Measurements from ENCODE around the gene GALNT2. TPM values are rescaled to one million over a fixed set of nuclear protein-coding genes. Genes with fewer than 3 reads are reported as not detected.
A peak's percentile ranks its signal among the peaks of the same experiment; 100 is the strongest.

Gene GALNT2
- polyA plus RNA-seq, 1 of the 3 experiments (the other 2 are of a cell fraction): 118 TPM

DNA sequence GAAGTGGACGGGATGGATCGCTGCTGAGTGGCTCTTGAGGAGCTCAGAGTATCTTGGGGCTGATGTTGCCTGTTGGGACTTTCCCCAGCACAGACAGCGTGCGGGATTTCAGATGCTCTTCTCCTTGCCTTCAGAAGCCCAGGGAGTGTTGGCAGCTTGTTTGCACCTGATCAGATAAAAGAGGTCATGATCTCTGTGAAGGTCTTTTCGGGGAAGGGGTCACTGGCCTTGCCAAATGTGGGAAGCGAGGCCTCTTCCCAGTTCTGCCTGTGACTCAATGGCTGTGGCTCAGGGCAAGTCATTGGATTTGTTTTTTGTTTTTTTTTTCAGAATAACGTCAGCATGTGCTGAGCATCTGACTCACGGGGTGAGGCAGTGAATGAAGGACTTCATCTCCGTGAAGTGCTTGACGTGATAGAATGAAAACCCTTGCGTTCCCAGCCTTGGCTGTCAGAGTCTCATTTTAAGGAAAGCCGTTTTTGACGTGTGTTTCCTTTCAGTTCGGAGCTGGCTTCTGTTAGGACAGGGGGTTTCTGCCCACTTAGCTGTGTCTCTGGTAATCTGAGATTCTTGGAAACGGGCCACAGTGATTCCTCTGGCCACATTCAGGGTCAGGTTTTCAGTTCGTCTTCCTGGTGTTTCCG lies 46.7 kb downstream of the GALNT2 start:
- no peaks in the 10 kb centered on the region for H3K9me2 ChIP-seq
- H3K27me3 ChIP-seq (ENCODE audit: insufficient read depth): no peaks in the 10 kb centered on the region
- H3K9ac ChIP-seq: no peak overlapping the region
- ChIA-PET CTCF (interaction anchor here (0.9 to 2.5 kb wide), 3 partner anchors 8 to 50 kb away, joined by 3 to 9 read pairs (median 3); no protein-coding TSS in a partner anchor), POLR2A (no interaction called here)
- no peaks in the 10 kb centered on the region for H3K9me3 ChIP-seq
- H3K36me3 ChIP-seq (replicated peaks in 1 of 2; ENCODE audit: control insufficient read depth in 1 of 2, insufficient read depth in 2 of 2, low read length in 1 of 2): peaks cover 0 to 8% of the 10 kb centered on the region in 2 experiments
- no peak overlapping the region for H3K4me3 ChIP-seq (ENCODE audit: low read depth in 2 of 2, low read length in 1 of 2)
- peaks cover 97% of the 10 kb centered on the region for H3K79me2 ChIP-seq (ENCODE audit: insufficient read depth)
- no peaks in the 10 kb centered on the region for H3F3A ChIP-seq (replicated peaks; ENCODE audit: insufficient read depth)
- 70% methylated on average over 17 of the region's 17 CpGs for WGBS (ENCODE audit: low lambda C conversion rate)
- no peak overlapping the region for H2AFZ ChIP-seq (ENCODE audit: low read depth)
- no peak for DNase-seq
- H4K20me1 ChIP-seq (ENCODE audit: insufficient read depth): peaks cover 35% of the 10 kb centered on the region
- peaks cover 22 to 45% of the 10 kb centered on the region in 2 experiments for H3K4me1 ChIP-seq (ENCODE audit: control insufficient read depth in 1 of 2, insufficient read depth in 2 of 2, low read depth in 1 of 2, low read length in 1 of 2)
- H3K4me2 ChIP-seq: 0 out of 2 replicates have a peak overlapping the region, but pooled peaks have one; percentile 16
- H3K27ac ChIP-seq (ENCODE audit: low read depth in 2 of 2, low read length in 1 of 2): peak overlapping the region in 1 of 2 experiments; percentile 55; a peak in 3 of 4 replicates
- TF ChIP-seq GABPA (IDR thresholded peaks at IDR 0.05; ENCODE audit: low read depth) (no peak), TCF12 (IDR thresholded peaks at IDR 0.05) (peak; percentile 39; the same call in 1 of the 2 replicates), TEAD4 (IDR thresholded peaks at IDR 0.05; ENCODE audit: borderline replicate concordance, insufficient read depth) (no peak), ZBTB33 (IDR thresholded peaks at IDR 0.05; ENCODE audit: borderline replicate concordance, low read depth) (no peak), GATA2 (CRISPR knock-in tag; IDR thresholded peaks at IDR 0.05) (no peak), MEF2A (IDR thresholded peaks at IDR 0.05; ENCODE audit: borderline replicate concordance, low read depth) (no peak), NFIC (IDR thresholded peaks at IDR 0.05; ENCODE audit: borderline replicate concordance) (peak; percentile 27; the same call in 1 of the 2 replicates), FOSL2 (IDR thresholded peaks at IDR 0.05; ENCODE audit: borderline replicate concordance, low read depth) (peak; percentile 65; the same call in 1 of the 2 replicates), NRF1 (IDR thresholded peaks at IDR 0.05; ENCODE audit: low read depth, low read length) (no peak), POLR2AphosphoS5 (IDR thresholded peaks at IDR 0.05; ENCODE audit: low read depth, low read length) (no peak), ELF1 (IDR thresholded peaks at IDR 0.05) (no peak), FOXJ3 (CRISPR knock-in tag; IDR thresholded peaks at IDR 0.05) (no peak), EP300 (IDR thresholded peaks at IDR 0.05; ENCODE audit: borderline replicate concordance in 1 of 2, low read depth in 1 of 2, low read length in 1 of 2) (no peak), MXI1 (IDR thresholded peaks at IDR 0.05; ENCODE audit: low read depth, low read length) (no peak), RFX5 (IDR thresholded peaks at IDR 0.05; ENCODE audit: low read length) (no peak), RXRA (IDR thresholded peaks at IDR 0.05; ENCODE audit: borderline replicate concordance, low read depth) (peak; percentile 62; the same call in 1 of the 2 replicates), EZH2phosphoT487 (IDR thresholded peaks at IDR 0.05; ENCODE audit: borderline replicate concordance, low read depth) (no peak), SIN3A (IDR thresholded peaks at IDR 0.05; ENCODE audit: borderline replicate concordance, low read depth, low read length) (no peak), YY1 (IDR thresholded peaks at IDR 0.05; ENCODE audit: low read depth) (no peak), TAF1 (IDR thresholded peaks at IDR 0.05; ENCODE audit: borderline replicate concordance, low read depth, low read length) (no peak)
- TF ChIP-seq, protein P1, sequence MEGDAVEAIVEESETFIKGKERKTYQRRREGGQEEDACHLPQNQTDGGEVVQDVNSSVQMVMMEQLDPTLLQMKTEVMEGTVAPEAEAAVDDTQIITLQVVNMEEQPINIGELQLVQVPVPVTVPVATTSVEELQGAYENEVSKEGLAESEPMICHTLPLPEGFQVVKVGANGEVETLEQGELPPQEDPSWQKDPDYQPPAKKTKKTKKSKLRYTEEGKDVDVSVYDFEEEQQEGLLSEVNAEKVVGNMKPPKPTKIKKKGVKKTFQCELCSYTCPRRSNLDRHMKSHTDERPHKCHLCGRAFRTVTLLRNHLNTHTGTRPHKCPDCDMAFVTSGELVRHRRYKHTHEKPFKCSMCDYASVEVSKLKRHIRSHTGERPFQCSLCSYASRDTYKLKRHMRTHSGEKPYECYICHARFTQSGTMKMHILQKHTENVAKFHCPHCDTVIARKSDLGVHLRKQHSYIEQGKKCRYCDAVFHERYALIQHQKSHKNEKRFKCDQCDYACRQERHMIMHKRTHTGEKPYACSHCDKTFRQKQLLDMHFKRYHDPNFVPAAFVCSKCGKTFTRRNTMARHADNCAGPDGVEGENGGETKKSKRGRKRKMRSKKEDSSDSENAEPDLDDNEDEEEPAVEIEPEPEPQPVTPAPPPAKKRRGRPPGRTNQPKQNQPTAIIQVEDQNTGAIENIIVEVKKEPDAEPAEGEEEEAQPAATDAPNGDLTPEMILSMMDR (IDR thresholded peaks at IDR 0.05): no peak
- TF ChIP-seq, protein P2, sequence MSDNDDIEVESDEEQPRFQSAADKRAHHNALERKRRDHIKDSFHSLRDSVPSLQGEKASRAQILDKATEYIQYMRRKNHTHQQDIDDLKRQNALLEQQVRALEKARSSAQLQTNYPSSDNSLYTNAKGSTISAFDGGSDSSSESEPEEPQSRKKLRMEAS (IDR thresholded peaks at IDR 0.05; ENCODE audit: low read depth): peak; percentile 55
- TF ChIP-seq, protein P3, sequence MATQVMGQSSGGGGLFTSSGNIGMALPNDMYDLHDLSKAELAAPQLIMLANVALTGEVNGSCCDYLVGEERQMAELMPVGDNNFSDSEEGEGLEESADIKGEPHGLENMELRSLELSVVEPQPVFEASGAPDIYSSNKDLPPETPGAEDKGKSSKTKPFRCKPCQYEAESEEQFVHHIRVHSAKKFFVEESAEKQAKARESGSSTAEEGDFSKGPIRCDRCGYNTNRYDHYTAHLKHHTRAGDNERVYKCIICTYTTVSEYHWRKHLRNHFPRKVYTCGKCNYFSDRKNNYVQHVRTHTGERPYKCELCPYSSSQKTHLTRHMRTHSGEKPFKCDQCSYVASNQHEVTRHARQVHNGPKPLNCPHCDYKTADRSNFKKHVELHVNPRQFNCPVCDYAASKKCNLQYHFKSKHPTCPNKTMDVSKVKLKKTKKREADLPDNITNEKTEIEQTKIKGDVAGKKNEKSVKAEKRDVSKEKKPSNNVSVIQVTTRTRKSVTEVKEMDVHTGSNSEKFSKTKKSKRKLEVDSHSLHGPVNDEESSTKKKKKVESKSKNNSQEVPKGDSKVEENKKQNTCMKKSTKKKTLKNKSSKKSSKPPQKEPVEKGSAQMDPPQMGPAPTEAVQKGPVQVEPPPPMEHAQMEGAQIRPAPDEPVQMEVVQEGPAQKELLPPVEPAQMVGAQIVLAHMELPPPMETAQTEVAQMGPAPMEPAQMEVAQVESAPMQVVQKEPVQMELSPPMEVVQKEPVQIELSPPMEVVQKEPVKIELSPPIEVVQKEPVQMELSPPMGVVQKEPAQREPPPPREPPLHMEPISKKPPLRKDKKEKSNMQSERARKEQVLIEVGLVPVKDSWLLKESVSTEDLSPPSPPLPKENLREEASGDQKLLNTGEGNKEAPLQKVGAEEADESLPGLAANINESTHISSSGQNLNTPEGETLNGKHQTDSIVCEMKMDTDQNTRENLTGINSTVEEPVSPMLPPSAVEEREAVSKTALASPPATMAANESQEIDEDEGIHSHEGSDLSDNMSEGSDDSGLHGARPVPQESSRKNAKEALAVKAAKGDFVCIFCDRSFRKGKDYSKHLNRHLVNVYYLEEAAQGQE (IDR thresholded peaks at IDR 0.05; ENCODE audit: low read depth, low read length): no peak
- TF ChIP-seq, protein P4, sequence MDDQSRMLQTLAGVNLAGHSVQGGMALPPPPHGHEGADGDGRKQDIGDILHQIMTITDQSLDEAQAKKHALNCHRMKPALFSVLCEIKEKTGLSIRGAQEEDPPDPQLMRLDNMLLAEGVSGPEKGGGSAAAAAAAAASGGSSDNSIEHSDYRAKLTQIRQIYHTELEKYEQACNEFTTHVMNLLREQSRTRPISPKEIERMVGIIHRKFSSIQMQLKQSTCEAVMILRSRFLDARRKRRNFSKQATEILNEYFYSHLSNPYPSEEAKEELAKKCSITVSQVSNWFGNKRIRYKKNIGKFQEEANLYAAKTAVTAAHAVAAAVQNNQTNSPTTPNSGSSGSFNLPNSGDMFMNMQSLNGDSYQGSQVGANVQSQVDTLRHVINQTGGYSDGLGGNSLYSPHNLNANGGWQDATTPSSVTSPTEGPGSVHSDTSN (IDR thresholded peaks at IDR 0.05): peak; percentile 68
